Spleen (tissue), 11 donors: Measurements from ENCODE around the gene SETD3. TPM values are rescaled to one million over a fixed set of nuclear protein-coding genes. Genes with fewer than 3 reads are reported as not detected.

Experiments
- DNase-seq: peaks from one replicate; pipeline ENCODE4 v3.0.0-alpha.2; 2020
- H3K27ac ChIP-seq, 8 donors: fragments of 200-600 bp; sonication (generic) in 7 of 8; 1 replicate in 4 of 8; 2 replicates in 4 of 8; pipeline versions ENCODE4 v1.5.0 to v1.8.0; 2016 to 2021; ENCODE audit warnings: inconsistent platforms in 4 of 8, mild to moderate bottlenecking in 4 of 8, moderate library complexity in 1 of 8
- H3K27me3 ChIP-seq, 7 donors: fragments of 200-600 bp; sonication (generic) in 6 of 7; replicated peaks in 1 of 7; 1 replicate in 4 of 7; 2 replicates in 3 of 7; pipeline versions ENCODE4 v1.5.0 to v1.8.0; 2016 to 2021; ENCODE audit warnings: inconsistent platforms in 3 of 7, mild to moderate bottlenecking in 1 of 7
- H3K36me3 ChIP-seq, 6 donors: fragments of 200-600 bp; sonication (generic) in 5 of 6; 1 replicate in 4 of 6; 2 replicates in 2 of 6; pipeline versions ENCODE4 v1.5.0 to v1.8.0; 2016 to 2021; ENCODE audit warnings: inconsistent platforms in 2 of 6
- H3K4me1 ChIP-seq, 6 donors: fragments of 200-600 bp; sonication (generic) in 5 of 6; 1 replicate in 3 of 6; 2 replicates in 3 of 6; pipeline versions ENCODE4 v1.5.0 to v1.8.0; 2016 to 2021; ENCODE audit warnings: inconsistent platforms in 3 of 6
- H3K4me3 ChIP-seq, 8 donors: fragments of 200-600 bp; sonication (generic) in 7 of 8; 1 replicate in 4 of 8; 2 replicates in 4 of 8; pipeline versions ENCODE4 v1.5.0 to v1.8.0; 2016 to 2021; ENCODE audit warnings: inconsistent platforms in 4 of 8, mild to moderate bottlenecking in 4 of 8, moderate library complexity in 2 of 8
- H3K9me3 ChIP-seq, 8 donors: fragments of 200-600 bp; sonication (generic) in 7 of 8; 1 replicate in 4 of 8; 2 replicates in 4 of 8; pipeline versions ENCODE4 v1.5.0 to v1.8.0; 2016 to 2021; ENCODE audit warnings: inconsistent platforms in 4 of 8
- CTCF ChIP-seq, 11 experiments: fragments of 200-600 bp in 7 of 11; fragments of 450-650 bp in 4 of 11; sonication (generic) in 4 of 11; IDR thresholded peaks in 8 of 11; conservative IDR thresholded peaks in 3 of 11; 1 replicate in 7 of 11; 2 replicates in 4 of 11; pipeline versions ENCODE4 v1.4.0 to v1.8.0; 2016 to 2021; ENCODE audit warnings: antibody characterized with exemption in 11 of 11, inconsistent platforms in 4 of 11, mild to moderate bottlenecking in 1 of 11
- POLR2A ChIP-seq, 3 donors: fragments of 450-650 bp; IDR thresholded peaks; one replicate each; pipeline ENCODE4 v1.5.1; 2017; ENCODE audit warnings: antibody characterized with exemption in 3 of 3, mild to moderate bottlenecking in 1 of 3
- POLR2AphosphoS5 ChIP-seq, 3 donors: sonication (generic); formaldehyde crosslinking; IDR thresholded peaks; one replicate each; pipeline ENCODE4 v1.5.1; 2017; ENCODE audit warnings: antibody characterized with exemption in 3 of 3
- WGBS, 5 donors: extraction: QIAGEN DNeasy Blood & Tissue Kit in 3 of 5; methylation state at CpG; one replicate each; pipeline versions ENCODE4 v1.1.5 to v1.1.7; 2013 to 2018; 5-methylcytosine and 5-hydroxymethylcytosine counted together
- intact Hi-C: fragments of 100-400 bp; cut with DNase I; formaldehyde crosslinking; loops from one replicate; pipeline ENCODE4 v1.15.0; 2023; ENCODE audit warnings: low total_unique reads
- polyA plus RNA-seq, 3 donors: library from polyadenylated mRNA; stranded (reverse); fragments of 200-250 nt; gene quantifications; one replicate each; pipeline ENCODE4 v1.2.1, GENCODE V29; 2013
- total RNA-seq, 7 donors: library from RNA; depleted of rRNA in 3 of 7; stranded (reverse); fragments of >200 nt in 3 of 7; fragmentation: NEBNext Ultra II Directional in 4 of 7; extraction: Animal tissue kit (Norgen Biotek cat#: 25700) in 4 of 7; gene quantifications; one replicate each; pipeline versions ENCODE4 v1.1.0 to v1.2.1, GENCODE V29; 2016 to 2021
- donor health status: healthy with polysubstance abuse.
- donor health status: DM: no; HTN: no; CAD: no; lungs with moderate emphysema.
- donor health status: DM: no; HTN: no; CAD: no.
- donor health status: Bipolar disorder and iron deficiency.
- donor health status: healthy.
- donor health status: DM: no; HTN: no; CAD: no.
- donor health status: DM: yes; HTN: yes; CAD: no.

Gene SETD3
- total and polyA plus RNA-seq, 10 donors = 18.1 to 84.4 (median 62.4) TPM

GRCh38 chr14:99521176-99522024 is 40.7 kb upstream of the SETD3 start:
- H3K27me3 ChIP-seq = no peaks in the 10 kb centered on the region
- peak overlapping the region in 1 of 8 donors; percentile 64 for H3K27ac ChIP-seq
- TF ChIP-seq POLR2A (IDR thresholded peaks at IDR 0.05) (no peak), CTCF (IDR thresholded peaks at IDR 0.05 in 8 of 11, conservative IDR thresholded peaks at IDR 0.05 in 3 of 11) (no peak), POLR2AphosphoS5 (IDR thresholded peaks at IDR 0.05) (no peak)
- no peaks in the 10 kb centered on the region for H3K36me3 ChIP-seq
- 89 to 95% (median 93%) methylated on average over 16 to 25 of the region's 25 CpGs for WGBS, 5 donors
- DNase-seq = peak; percentile 66
- intact Hi-C loops = no loop called here
- no peak overlapping the region for H3K4me3 ChIP-seq
- H3K9me3 ChIP-seq = no peaks in the 10 kb centered on the region
- H3K4me1 ChIP-seq = peaks cover 7 to 55% (median 29%) of the 10 kb centered on the region in 6 donors

DNA sequence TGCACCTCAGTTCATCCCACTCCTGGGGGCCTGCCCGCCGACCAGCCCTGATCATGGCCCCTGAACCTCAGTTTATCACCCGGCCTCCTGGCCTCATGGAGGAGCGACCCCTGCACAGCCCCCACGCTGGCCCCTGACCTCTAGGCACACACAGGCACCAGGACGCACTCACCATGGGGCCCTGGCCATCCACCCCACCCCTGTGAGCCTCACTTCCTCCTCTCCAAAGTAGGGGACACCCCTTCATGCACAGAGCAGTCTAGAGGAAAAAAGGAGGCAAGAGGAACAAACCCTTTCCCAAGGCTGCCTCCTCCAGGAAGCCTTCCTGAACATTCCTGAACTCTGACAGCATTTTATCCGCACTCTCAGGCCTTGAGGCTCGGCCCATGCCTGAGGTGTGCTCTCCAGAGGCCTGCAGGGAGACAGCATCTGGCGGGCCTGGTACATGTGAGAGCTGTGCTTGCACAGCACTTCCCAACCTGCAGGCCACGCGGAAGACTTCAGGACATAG is 40.0 kb upstream of the SETD3 start:
- no peak overlapping the region for H3K27ac ChIP-seq
- H3K4me1 ChIP-seq = peaks cover 7 to 47% (median 26%) of the 10 kb centered on the region in 6 donors
- intact Hi-C loops = no loop called here
- H3K27me3 ChIP-seq = no peaks in the 10 kb centered on the region
- TF ChIP-seq CTCF (IDR thresholded peaks at IDR 0.05 in 8 of 11, conservative IDR thresholded peaks at IDR 0.05 in 3 of 11) (no peak), POLR2A (IDR thresholded peaks at IDR 0.05) (no peak), POLR2AphosphoS5 (IDR thresholded peaks at IDR 0.05) (no peak)
- H3K4me3 ChIP-seq = no peak overlapping the region
- no peaks in the 10 kb centered on the region for H3K9me3 ChIP-seq
- peaks cover 0 to 2% (median 0%) of the 10 kb centered on the region in 6 donors for H3K36me3 ChIP-seq
- peak; percentile 69 for DNase-seq
- WGBS, 5 donors = 77 to 98% (median 90%) methylated on average over 11 of the region's 11 CpGs

DNA sequence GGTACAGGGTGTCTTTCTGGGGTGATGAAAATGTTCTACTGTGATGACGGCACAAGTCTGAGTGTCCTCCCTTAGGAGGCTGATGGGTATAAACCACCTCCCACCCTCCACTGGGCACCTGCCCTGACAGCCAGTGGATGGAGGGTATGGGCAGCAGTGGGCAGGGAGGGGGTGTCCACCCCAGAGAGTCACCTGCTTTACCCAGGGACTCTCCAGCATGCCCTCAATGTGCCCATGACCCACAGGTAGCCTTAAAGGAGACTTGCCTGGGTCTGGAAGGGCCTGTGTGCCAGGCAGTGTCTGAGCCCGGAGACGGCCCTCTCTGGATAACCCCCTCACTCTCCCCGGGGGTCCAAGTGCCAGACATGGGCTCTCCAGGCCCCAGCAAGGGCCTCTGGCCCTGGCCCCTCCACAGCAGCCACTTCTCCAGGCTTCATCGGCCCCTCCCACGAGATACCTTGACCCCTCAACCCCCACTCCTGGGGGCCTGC is 39.3 kb upstream of the SETD3 start:
- intact Hi-C loops = loop anchor here (2.0 to 10.0 kb wide), 2 partner anchors 109 to 365 kb away; no protein-coding TSS in a partner anchor

More for the DNA sequence above, 39.3 kb upstream of the SETD3 start:
- Histone ChIP-seq H3K27ac (no peak overlapping the region), H3K27me3 (no peaks in the 10 kb centered on the region), H3K4me1 (peaks cover 4 to 41% (median 20%) of the 10 kb centered on the region in 6 donors), H3K36me3 (peaks cover 0 to 9% (median 0%) of the 10 kb centered on the region in 6 donors), H3K4me3 (no peak overlapping the region), H3K9me3 (no peaks in the 10 kb centered on the region)
- 68 to 99% (median 83%) methylated on average over 4 to 6 of the region's 6 CpGs for WGBS, 5 donors
- TF ChIP-seq POLR2A (IDR thresholded peaks at IDR 0.05) = no peak
- TF ChIP-seq CTCF (IDR thresholded peaks at IDR 0.05 in 8 of 11, conservative IDR thresholded peaks at IDR 0.05 in 3 of 11) = no peak
- TF ChIP-seq POLR2AphosphoS5 (IDR thresholded peaks at IDR 0.05) = no peak
- no peak for DNase-seq
